ENCODE measurements around the gene OBSCN.
A peak's percentile ranks its signal among the peaks of the same experiment; 100 is the strongest.
"Not testable (repeated sequence)": the region's sequence is repeated elsewhere in the genome, so short reads cannot be mapped to it uniquely, and the experiment has no call there.

Gene OBSCN

DNA sequence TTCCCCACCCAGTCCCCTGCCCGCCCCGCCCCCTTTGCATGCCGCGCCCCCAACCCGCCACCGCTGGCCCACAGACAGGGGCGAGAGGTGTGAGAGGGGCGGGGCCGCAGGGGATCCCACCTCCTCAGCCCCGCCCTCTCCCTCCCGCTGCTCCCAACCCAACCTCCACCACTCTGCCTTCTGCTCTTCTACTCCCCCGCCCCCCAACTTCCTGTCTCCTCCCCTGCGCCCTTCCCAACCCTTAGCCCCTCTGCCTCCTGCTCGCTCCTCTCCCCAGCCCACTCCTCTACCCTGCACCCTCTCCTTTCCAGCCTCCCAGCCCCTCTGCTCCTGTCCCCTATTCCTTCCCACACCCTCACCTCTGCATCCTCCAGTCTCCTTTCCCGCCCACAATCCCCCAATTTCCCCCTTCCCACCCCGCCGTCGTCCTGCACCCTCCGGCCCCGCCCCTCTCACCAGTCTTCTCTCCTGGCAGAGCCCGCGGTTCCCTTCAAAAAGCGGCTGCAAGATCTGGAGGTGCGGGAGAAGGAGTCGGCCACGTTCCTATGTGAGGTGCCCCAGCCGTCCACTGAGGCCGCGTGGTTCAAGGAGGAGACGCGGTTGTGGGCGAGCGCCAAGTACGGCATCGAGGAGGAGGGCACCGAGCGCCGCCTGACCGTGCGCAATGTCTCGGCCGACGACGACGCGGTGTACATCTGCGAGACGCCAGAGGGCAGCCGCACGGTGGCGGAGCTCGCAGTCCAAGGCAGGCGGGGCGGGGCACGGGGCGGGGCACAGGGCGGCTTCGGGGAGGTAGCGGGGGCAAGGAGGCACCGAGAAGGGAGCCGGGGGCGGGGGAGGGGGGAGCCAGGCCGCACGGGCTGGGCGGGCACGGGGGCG is 5.4 kb downstream of the OBSCN start:
- DNase-seq, result peak; percentile 90 to 96 (median 95)

DNA sequence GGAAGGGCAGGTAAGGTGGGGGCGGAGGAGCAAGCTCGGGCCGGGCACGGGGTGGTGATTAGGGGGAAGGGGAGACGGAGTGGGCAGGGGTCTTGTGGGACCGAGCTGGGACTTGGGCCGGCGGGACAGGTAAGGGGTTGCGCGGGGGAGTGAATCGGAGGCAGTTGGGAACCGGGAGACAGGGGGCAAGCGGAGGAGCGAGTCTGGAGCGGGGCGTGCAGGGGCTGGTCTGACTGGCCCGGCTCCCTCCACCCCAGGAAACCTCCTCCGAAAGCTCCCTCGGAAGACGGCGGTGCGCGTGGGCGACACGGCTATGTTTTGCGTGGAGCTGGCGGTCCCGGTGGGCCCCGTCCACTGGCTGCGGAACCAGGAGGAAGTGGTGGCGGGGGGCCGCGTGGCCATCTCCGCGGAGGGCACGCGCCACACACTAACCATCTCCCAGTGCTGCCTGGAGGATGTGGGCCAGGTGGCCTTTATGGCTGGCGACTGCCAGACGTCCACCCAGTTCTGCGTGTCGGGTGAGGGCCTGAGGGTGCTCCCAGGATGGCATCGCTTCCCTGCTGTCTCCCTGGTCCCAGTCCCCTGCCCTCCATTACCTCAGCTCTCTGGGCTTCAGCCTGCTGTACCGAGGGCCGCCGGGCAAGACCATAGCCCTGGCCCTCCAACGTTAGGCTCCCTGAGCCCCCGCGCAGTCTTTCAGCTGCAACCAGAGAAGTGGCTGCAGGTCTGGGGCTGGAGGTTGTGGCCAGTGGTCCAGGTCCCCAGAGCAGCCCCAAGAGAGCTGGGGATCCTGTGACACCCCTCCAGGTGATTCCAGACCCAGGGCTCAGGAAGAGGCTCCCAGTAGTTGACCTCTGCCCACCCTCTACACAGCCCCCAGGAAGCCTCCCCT is 6.3 kb downstream of the OBSCN start:
- peak in 2 of 3 donors; percentile 9 to 10 for DNase-seq

DNA sequence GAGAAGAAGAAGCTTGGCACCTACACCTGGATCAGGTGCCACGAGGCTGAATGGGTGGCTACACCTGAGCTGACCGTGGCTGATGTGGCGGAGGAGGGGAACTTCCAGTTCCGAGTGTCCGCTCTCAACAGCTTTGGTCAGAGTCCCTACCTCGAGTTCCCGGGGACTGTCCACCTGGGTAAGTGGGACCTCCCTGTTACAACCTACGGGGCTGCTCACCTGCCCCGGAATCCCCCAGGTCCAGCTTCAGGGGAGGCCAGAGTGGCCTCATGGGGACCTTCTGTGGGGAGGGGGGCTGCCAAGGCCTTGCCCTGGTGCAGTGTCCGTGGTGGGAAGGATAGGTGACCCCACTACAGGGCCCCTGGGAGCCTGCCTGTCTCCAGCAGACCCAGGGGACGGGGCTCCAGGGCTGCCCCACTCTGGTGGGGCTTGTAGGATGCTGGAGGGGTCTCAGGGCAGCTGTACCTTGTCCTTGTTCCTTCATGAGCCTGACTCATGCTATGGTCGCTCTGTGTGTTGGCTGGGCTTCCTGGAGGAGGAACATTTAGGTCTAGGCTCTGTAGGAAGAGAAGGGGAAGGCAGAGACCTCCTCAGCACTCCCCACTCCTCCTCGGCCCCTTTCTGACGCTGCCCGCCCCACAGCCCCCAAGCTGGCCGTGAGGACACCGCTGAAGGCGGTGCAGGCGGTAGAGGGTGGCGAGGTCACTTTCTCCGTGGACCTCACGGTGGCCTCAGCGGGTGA is 7.2 kb downstream of the OBSCN start:
- DNase-seq, result no peak

DNA sequence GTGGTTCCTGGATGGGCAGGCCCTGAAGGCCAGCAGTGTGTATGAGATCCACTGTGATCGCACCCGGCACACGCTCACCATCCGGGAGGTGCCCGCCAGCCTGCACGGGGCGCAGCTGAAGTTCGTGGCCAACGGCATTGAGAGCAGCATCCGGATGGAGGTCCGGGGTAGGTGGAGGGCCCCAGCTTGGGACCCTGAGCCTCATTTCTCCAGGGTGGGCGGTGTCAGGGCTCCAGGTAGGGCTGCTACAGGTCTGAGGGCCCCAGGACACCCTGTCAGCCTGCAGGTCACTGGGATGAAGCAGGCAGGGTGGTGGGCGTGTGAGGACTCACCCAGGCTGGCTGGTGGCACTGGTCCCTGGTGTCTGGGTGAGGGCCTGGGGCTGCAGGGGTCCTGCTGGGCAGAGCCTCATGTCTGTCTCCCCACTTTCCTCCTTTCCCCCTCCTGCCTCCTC is 7.8 kb downstream of the OBSCN start:
- no peak for DNase-seq

DNA sequence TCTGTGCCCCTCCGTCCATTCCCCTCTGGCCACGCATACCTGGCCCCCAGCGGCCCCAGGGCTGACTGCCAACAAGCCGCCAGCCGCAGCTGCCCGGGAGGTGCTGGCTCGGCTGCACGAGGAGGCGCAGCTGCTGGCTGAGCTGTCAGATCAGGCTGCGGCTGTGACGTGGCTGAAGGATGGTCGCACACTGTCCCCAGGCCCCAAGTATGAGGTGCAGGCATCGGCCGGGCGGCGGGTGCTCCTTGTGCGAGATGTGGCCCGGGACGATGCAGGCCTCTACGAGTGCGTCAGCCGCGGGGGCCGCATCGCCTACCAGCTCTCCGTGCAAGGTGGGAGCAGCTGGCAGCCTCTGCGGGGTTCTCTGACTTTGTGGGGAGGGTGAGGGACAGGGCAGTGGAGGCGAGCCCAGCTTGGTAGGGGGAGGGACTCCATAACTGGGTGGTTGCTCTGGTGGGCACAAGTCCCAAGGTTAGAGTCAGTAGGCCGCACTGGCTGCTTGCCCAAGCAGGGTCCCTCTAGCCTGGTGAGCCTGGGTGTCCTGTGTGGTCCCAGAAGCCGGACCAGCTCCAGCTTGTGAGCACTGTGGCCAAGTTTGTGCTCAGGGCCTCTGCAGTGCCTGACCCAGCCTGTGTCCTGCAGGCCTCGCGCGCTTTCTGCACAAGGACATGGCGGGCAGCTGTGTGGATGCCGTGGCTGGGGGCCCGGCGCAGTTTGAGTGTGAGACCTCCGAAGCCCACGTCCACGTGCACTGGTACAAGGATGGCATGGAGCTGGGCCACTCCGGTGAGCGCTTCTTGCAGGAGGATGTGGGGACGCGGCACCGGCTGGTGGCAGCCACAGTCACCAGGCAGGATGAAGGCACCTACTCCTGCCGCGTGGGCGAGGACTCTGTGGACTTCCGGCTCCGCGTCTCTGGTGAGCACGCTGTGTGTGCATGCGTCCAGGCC is 8.8 kb downstream of the OBSCN start:
- no peak for DNase-seq

DNA sequence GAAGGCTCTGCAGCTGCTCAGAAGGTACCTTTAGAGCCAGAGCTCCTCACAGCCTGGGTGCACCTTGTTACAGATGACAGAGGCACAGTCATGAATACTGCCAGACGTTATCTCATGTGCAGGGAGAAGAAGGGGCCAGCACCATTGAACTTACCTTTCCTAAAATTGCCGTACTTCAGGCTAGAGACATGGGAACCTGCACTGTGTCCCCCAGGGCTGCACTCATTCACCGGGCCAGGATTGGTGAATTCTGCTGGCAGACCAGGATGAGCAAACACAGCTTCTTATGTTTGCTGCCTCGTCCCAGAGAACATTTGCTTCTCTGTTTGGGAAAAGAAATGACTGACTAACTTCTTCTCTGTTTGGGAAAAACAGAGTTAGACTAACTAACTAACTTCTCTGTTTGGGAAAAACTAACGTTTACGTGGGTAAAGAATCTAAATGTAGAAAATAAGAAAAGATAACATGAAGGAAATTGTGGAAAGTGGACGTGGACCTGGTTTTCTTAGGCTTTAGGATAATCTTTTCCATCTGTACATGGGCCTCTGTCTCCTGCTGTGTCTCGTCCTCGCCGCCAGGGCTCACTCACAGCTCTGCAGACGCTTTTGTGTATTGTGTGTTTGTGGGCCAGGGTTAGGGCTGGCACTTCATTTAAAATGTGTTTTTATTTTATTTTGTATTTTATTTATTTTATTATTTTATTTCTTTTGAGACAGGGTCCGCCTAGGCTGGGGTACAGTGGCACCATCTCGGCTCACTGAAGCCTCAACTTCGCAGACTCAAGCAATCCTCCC is 9.9 kb downstream of the OBSCN start:
- no peak for DNase-seq

DNA sequence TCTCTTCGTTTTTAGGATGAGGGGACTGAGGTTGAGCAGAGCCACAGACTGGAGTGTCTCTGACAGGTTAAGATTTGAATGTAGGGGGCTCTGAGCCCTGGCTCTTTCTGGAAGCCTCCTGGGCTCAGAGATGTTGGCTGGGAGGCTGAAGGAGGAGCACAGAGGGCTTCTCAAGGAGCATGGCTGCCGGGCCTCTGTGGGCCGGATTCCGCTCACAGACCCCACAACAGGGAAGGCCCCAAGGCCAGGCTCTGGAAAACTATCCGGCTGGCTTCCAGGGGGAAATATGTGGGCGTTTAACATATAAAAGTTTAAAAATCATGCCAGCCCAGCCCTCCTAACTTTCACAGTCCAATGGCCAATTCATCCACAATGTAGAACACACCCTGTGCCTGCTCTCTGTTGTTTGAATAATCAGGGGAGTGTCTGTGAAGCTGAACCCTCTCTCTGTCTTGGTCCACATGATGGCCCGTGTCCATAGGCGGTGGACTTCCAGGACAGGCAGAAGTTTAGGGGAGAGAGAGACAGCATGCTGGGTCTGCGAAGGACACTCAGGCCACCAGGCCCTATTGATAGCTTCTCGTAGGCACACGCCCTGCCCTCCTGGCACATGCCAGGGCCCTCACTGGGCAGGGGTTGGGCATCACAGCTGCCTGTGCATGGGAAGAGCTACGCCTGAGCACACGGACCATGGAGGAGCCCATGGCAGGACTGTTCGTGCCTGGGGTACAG is 10.8 kb downstream of the OBSCN start:
- DNase-seq, result no peak

DNA sequence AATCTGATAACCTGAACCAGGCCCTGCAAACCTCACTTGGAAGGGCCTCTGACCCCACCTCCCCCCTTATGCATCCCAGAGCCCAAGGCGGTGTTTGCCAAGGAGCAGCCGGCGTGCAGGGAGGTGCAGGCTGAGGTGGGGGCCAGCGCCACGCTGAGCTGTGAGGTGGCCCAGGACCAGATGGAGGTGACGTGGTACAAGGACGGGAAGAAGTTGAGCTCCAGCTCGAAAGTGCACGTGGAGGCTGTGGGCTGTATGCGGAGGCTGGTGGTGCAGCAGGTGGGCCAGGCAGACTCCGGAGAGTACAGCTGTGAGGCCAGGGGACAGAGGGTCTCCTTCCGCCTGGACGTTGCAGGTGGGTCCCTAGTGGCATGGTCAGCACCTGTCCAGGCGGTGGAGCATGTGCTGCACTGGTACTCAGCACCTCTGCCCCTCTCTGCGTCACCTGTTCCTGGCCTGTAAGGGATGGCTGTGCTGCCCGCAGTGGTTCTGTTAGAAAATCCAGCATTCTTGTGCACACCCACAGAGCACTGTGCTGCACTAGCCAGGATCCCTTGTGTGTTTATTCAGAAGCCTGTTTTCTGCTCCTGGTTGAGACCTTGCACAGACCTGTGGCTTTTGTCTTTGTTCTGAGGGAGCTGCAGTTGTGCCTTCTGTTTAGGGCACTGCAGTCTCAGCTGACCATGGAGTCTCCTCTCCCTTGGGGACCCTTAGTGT is 11.6 kb downstream of the OBSCN start:
- no peak for DNase-seq

DNA sequence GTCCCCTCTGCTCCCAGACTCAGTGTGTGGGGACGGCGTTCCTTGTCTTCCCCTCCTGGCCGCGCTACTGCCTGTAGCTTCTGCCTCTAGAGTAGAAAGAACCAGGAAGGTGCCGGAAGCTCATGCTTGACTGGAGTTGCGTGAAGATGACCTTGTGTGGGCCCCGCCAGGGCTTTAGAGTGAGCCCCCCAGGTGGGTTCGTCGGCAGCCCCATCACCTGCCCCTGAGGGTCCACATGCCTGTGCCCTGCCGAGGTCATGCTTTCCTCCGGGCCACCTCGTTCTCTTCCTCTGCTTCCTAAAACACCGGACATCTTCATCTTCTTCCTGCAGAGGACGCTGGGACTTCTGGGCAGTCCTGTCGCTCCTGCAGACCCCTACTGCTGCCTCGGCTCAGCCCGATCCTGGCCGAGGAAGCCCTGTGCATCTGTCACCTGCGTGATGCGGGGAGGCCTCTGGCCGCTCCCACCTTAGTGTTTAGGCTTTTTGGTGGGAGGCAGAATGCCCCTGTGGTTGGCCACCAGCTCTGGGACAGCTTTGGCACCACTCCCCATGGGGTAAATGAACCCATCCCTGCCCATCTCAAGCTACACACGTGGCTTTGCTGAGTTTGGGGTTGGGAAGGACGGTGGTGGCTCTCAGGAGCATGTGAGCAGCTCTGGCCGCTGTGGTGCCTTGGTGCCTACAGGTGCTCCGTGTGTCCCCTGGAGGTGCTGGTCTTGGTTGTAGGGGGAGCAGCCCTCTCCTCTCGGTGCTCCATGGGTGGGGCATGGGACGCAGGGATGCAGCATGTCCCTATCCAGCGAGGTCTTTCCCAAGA is 12.3 kb downstream of the OBSCN start:
- DNase-seq, result no peak

DNA sequence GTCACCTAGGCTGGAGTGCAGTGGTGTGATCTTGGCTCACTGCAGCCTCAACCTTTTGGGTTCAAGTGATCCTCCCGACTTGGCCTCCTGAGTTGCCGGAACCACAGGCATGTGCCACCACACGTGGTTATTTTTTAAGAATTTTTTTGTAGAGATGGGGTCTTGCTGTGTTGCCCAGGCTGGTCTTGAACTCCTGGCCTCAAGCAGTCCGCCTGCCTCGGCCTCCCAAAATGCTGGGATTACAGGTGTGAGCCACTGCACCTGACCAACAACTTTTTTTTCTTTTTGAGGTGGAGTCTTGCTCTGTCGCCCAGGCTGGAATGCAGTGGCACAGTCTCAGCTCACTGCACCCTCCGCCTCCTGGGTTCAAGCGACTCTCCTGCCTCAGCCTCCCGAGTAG is 13.3 kb downstream of the OBSCN start:
- not testable (repeated sequence) for DNase-seq

DNA sequence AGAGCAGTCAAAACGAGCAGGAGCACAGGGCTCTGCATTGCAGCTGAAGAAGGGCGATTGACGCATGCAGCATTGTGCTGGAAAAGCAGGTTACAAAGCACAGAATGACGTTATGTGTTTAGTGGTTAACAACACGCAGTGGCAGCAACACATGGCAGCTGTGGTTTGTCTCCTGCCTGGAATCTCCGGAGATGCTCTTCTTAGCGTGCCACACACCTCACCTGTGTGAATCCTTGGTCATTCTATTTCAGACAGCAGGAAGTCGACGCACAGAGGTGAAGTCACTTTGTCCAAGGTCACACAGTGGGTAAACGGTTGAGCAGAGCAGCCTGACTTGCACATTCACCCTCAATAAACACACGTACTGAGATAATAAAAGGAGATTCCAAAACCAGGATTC is 14.7 kb downstream of the OBSCN start:
- DNase-seq, result no peak

DNA sequence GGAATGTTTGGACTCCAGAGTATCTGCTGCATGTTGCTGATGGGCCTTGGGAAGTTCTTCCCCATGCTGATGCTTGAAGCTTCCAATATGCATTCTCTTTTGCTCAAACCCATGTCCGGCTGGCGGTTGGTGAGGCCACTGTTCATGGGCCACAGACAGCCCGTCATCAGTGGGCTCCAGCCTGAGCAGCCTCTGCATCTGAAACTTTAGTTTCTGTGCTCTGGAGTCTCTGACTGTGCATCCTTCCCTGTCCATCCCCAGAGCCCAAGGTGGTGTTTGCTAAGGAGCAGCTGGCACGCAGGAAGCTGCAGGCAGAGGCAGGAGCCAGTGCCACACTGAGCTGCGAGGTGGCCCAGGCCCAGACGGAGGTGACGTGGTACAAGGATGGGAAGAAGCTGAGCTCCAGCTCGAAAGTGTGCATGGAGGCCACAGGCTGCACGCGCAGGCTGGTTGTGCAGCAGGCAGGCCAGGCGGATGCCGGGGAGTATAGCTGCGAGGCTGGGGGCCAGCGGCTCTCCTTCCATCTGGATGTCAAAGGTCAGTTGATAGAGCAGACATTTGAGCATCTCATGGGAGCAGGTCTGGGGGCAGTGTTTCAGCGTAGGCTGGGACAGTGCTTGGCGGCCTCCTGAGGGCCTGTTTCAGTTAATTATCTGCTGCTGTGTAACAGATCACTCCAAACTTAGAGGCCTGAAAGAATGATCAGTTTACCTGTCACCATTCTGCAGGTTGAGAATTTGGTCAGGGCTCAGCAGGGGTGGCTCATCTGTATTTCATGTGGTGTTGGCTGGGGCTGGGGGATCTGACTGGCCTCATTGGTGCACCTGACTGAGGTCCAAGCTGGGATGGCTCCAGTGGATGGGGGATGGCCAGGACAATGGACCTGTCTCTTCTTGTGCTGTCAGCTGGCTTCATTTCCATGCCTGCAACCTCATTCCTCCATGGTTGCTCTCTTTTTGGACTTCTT is 16.6 kb downstream of the OBSCN start:
- DNase-seq, result no peak

DNA sequence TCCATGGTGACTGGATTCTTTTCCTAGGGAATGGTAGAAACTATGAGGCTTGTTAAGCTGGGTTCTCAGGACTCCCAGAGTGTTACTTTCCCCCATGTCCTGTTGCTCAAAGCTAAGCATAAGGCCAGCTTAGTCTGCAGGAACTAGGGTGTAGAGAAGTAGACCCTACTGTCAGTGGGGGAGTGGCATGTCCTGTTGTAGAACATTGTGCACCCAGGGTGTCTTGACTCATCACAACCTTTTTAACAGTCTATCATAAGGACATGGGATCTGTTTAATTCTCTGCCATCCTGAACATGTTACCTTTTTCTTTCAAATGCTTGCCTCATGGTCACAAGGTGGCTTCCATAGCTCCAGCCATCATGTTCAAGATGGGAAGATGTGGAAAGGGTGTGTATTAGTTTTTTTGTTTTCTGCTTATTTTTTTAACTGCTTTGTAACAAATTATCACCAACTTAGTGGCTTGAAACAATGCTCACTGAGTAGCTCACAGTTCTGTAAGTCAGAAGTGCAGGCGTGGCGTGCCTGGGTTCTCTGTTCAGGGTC is 17.4 kb downstream of the OBSCN start:
- DNase-seq, result no peak

DNA sequence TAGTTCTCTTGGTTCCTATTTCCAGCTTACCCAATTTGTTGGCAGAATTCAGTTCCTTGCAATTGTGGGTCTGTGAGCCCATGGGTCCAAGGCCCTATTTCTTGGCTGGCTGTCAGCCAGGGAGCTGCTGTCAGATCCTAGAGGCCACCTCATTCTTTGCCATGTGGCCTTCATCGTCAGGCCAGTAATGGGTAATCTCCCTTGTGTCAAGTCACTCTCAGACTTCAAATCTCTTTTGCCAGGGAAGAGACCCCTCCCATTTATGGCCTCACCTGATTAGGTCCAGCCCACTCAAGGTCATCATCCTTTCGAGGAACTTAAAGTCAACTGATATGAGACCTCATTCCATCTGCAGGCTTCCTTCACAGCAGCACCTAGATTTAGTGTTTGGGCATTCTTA is 17.9 kb downstream of the OBSCN start:
- no peak for DNase-seq

DNA sequence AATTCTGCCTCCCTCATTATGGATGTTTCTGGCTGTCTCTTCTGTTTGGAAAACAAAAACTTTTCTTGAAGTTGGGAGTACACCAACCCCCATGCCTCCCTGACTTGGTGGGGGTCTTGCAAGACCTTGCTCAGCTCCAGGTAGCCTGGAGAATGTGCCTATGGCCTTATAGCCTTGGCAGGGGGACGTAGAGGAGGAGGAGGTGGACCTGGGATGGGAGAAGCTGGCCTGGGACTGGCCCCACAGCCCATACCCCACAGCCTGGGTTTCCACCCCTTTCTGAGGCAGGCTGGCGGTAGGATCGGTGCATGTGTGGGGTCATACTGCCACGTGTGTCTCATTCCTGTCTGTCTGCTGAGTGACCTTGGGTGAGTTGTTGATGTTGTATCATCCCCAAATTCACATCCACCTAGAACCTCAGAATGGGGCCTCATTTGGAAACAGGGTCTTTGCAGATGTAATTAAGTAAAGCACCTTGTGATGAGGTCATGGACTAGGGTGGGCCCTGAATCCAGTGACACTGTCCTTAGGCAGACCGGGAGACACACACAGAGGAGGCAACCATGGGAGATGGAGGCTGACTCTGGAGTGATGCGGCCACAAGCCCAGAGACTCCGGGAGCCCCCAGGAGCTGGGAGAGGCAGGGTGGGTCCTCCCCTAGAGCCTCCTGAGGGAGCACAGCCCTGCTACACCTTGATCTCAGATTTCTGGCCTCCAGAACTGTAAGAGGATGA is 18.5 kb downstream of the OBSCN start:
- DNase-seq, result no peak

Measured in suppressor macrophage treated with lipopolysaccharide for 1 hour (primary cell).